Stimulated activated CD8-positive, alpha-beta memory T cell treated with anti-CD3 and anti-CD28 coated beads, Interleukin-15, amount 100 ng/mL, for 24 hours (primary cell): ENCODE results near the gene CTNNA2.

ENCODE experiments used
- DNase-seq: peaks from one replicate; pipeline ENCODE4 v3.0.0-alpha.2; 2020; ENCODE audit warnings: low read depth

Gene CTNNA2

DNA sequence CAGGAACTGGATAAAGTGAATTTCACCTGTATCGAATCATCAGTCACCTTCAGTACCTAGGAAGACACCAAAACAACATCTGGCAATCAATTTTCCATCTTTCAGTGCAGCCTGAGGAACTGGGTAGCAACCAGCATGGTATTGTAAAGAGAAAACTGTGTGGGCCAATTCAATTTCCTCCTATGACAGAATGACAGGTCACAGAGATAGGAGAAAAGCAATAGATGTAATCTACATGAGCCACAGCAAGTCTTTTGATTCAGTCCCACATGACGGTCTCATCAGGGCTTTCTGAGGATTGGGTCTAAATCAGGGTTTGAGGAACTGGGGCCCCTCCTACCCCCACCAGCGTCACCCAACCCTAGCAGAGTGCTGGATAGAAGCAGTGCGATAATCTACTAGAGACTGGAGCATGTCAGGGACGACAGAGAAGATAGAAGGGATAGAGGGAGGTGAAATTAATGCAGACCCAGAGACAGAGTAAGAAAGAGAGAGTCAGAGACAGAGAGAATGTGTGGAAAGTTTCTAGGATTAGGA is 523.0 kb downstream of the CTNNA2 start:
- DNase-seq = no peak

DNA sequence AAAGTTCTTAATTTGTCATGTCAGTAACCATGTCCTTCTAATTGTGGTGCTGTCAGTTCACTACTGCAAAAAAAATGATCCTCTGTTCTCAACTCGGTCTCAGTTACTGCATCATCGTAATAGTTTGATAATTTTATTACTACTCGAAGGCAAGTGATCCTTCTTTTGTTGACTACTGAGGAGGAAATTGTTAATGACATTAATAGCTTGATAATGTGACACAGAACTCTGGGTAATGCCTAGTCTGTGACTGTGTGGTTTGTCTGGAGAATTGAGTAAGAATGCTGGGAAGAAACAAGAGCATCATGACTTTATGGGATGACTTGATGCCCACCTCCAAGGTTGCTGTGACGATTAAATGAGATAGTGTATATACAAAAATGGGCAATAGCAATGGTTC is 524.5 kb downstream of the CTNNA2 start:
- DNase-seq = no peak

DNA sequence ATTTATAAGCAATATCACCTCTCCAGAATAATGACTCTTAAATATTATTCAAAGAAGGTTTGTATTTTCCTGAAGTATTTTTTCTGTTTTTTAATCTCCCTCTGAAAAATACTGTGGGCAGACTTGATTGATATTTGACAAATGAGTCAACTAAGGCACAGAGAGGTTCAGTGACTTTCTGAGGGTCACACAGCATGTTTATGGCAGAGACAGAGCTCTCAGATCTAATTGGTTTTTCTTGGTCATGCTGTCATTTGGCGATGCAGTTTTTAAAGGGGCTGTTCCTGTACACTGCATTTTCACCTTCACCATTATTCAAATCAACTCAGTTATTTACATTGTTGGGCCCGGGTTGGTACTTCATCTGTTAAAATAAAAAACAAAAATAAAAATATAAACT is 527.4 kb downstream of the CTNNA2 start:
- DNase-seq = no peak

DNA sequence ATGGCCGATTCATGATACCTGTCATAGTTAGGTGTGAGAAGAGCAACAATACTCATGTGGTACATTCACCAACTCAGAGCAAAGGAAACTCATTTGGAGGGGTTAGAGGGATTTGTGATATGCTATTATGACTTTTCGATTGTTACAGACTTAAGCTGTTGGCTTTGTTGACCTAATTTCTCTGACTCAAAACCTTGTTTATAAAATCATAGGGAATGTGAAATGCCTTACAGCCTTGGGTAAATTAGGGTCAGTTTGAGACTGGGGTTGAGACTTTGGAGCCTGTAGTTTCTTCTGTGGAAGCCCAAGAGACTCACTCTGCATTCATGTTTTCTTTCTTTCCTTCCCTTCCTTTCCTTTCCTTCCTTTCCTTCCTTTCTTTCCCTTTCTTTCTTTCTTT is 529.8 kb downstream of the CTNNA2 start:
- no peak for DNase-seq

DNA sequence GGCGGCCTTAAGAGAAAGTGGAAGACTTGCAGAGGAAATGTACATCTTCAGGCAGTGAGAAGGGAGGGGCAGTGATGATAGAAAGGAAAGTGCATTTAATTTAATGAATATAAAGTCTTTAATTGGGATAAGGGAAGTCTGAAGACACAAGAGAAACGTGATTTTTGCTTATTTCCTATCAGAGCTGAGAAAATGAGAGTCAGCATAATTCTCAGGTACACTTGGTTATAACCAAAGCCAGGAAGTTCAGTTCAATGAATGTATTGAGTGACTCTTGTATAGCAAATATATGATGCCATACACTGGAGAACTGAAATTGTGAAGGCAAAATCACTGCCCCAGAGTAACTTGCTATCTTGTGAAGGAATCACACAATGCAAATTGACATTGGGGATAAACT is 535.4 kb downstream of the CTNNA2 start:
- no peak for DNase-seq

DNA sequence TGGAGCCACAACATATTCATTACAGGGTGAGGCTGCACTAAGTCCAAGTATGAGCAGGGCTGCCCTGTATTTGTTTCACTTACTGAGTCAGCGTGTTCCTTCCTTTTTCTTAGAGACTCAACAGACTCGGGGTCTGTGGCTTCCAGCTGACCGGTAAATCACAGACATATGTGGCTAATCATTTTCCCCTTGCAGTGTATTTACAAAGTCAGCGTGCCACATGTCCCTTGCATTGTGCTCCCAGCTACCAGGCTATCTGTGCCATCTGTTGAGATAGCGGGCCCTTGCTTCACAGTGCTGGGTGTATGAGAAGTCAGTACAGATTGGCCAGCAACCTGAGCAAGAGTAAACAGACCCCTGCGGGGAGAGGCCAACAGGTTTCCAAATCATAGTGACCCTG is 537.4 kb downstream of the CTNNA2 start:
- DNase-seq = no peak

DNA sequence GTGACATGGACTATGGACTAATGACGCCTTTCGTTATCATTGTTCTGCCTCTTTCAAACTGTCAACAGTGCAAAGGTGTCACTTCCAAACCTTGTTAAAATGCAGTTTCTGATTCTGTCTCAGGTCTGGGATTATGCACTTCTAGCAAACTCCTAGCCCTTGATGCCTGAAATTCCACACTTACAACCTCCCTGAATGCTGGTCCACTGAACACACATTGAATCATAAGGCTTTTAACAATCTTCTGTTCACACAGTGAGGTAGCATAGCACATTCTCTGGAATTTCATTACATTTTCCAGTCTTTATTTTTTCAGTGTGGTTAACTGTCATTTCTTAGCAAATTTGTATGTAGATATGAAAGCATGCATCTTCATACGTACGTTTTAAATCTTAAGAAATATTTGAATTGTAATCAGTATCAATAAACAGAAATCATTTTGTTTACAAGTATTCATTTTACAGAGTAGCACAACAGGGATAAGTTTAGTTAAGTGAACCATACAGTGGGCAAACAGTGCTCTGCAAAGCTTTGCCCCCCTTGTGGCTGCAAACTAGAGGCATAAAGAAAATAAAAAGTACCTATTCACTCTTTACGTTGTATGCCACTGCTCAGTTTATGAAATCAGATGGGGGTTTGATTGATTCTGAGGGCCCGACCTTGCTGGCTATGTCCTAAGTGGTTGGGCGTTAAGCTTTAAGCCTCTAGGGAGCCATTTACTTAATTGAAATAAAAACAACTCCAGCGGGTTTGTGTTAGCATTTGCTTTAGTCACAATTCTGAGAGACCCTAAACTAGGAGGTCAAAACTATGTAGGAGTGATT is 540.9 kb downstream of the CTNNA2 start:
- DNase-seq = no peak

DNA sequence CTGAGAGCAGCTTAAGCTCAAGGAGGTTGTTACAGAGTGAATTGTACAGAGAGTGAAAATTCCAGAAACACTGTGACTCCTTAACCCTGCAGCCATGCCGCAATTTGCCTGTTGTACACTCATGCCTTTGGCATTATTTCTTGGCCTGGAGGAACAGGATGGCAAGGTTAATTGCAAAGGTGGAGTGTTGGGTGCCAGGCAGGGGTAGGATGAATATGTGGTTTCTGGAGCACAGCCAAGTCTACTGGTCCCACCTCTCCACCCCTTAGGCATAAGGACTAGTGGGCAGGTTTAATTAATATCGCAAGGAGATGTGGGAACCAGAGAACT is 541.5 kb downstream of the CTNNA2 start:
- DNase-seq = no peak

DNA sequence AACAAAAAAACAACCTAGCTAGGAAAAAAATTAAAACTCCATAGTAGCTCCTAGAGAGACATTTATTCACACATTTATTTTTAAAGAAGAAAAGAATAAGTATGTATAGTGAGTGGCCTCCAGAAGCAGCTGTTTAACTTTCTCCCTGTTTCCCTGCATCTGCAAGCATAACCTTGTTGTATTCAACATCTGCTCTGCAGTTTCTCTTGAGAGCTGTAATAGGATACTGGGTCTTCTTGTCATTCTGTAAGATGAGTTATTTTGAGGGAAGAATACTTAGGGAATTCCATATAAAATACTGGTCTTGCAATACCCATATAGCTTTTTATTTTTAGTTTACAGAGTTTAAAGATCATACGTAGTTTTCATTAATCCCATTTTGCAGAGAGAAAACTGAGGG is 545.1 kb downstream of the CTNNA2 start:
- no peak for DNase-seq

DNA sequence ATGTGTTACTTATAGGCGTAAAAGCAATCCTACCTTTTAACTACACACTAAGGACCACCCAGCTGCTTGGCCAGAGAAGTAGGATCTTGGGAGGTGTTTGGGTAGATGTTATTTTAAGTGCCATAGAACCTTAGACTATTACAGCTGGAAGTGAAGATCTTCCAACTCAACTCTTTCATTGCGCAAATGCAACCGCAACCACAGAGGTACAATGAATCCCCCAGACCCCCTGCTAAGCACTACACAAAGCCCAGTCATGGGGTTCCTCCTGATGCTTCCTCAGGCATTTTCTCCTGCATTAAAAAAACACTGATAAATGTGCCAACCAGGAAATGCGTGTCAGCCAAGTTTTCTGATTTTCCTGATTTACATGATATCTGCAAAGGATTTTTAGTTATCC is 545.7 kb downstream of the CTNNA2 start:
- no peak for DNase-seq

DNA sequence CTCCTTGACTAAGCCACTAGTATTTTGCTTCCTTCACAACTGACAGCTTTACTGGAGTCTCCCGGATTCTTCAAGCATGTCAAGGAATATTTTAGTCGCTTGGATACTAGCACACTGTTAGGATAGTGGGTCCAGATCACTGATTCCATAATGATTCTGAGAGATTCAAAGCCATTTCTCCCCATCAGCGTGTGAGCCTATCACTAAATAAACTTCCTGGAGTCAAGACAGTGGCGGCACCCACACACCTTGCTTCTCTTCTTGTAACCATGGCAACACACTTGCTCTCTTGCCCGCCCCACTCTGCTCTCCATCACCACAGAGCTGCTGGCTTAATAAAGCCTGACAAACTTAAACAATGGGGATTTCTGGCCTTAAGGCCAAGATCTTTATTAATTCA is 546.6 kb downstream of the CTNNA2 start:
- no peak for DNase-seq

DNA sequence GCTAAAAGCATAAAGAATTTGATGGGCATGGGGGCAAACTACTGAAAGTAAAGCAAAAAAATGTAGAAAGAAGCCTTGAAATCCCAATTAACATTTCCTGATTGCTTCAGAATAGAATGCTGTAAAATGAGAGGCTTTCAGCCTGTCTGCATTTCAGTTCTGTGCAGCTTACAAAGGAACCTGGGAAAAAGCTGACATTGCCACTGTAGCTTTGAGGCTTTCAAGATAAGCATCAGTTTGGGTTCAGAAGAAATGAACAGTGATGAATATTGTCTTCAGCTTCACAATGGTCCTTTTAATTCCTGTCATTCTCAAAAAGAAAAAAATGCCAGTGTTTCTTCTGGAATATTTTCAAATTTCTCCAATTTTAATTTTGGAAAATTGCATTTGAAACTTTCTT is 549.0 kb downstream of the CTNNA2 start:
- no peak for DNase-seq

DNA sequence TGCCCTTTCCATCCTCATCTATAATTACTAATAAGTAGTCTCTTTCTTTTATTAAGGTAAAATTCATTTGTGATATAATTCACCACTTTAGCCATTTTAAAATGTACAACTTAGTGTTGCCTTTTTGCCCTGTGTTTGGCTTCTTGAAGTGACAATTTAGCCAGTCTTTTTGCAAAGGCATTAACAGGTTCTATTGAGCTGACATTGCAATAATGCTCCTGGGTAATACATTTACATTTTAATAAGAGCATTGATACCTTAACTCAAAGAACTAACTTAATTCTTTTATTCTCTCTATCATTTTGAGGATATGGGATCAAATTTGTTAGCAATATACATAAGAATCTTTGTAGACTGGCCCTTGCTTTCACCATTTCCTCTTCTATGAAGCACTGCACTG is 549.4 kb downstream of the CTNNA2 start:
- no peak for DNase-seq

DNA sequence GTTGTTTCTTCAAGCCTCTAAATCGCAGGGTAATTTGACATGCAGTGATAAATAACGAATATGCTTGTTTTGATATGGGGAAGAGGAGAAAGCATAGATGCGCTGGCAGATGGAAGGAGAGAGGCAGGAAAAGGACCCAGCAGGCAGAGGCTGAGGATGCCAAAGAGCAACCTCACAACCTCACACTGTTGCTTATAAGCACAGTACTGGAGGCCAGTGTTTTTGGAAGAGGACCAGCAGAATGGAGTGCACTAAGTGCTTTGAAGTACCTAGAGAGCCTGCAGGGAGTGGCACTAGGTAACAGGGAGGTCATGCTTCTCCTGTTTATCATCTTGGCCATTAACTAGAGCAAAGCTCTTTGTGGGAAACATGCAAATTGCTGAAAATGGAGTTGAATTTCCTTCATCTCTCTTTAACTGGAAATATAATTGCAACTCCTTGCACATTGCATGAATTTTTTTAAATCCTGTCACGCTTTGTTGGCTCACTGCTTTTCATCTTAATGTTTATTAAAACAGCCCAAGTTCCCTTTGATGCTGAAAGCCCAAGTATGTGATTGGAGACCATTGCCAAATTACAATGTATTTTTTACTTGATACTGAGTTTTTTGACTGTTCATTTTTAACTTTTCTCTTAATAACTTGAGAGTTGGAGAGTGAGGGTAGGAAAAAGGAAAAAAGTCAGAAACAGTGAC is 555.3 kb downstream of the CTNNA2 start:
- no peak for DNase-seq

DNA sequence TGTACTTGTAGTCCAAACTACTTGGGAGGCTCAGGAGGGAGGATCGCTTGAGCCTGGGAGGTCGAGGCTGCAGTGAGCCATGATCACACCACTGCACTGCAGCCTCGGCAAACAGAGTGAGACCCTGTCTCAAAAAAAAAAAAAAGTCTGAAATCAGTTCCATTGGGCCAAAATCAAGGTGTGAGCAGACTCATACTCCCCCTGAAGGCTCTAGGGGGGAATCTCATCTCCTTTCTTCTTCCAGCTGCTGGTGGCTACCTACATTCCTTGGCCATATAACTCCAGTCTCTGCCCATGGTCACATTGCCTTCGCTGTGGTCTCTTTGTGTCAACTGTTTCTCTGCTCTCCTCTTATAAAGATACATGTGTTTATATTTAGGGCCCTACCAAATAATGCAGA is 557.7 kb downstream of the CTNNA2 start:
- DNase-seq = no peak

DNA sequence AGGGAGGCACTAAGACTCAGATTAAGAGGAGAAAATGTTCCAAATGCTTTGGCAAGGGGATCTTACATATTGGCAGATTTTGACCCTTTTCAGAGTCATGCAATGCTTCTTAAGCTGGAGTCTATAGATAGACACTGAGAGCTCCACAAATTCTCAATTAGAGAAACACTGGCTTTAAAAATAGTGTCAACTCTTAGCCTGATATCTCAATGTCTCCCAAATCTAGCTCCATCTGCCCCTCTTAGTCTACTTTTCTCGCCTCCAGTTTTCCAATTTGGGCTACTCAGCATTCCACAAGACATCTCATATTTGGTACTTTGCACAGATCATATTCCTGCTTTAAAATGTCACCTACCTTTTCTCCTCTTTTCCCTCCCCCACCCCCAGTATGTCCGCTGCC is 559.1 kb downstream of the CTNNA2 start:
- no peak for DNase-seq

DNA sequence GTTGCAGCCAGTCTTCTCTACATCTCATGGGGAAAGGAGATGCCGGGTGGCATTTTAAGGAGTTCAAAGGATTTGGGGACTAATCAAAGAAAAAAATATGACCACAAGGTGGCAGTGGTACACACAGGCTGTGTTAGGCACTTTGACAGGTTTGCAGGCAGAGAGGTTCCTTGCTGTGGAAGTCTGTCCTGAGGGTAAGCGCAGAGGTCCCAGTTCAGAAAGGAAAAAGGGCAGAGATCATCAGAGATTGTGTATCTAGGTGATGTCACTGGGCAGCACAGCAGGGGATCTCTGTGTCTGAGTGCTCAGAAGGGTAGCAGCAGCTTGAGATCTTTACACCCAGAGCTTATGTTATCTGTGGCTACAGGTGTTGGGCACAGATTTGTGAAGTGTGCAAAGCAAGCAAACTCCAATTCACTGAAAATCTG is 560.3 kb downstream of the CTNNA2 start:
- no peak for DNase-seq

DNA sequence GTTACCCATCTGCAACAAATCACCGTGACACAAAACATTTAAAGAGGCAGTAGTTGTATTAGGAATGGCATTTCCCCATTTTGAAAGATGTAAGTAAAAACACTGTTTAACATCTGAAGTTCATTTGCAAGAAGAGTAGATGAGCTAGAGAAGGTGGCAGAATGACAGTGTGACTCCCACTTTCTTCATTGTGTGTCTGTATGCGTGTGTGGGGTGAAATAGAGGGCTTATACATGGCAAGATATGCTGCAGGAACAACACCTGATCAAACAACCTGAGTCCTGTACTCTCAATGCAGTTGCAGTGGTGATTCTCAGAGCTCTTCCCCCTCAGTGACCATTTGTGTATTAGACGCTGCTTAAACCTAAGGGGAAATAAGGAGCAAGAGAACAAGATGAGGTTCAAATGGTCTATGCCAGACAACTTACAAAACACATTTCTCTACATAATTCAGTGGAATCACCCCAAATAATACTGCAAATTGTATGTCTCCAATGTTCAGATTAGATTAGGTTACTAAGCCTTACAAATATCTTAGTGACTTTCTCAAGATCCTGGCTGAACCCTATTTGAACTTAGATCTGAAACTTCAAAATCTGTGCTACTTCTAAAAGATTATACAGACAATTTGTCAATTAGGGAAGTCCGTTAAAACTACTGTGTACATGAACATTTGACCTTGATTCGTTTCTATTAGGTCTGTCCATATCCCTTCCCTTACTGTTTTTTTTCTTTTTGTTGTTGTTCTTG is 561.6 kb downstream of the CTNNA2 start:
- DNase-seq = no peak

DNA sequence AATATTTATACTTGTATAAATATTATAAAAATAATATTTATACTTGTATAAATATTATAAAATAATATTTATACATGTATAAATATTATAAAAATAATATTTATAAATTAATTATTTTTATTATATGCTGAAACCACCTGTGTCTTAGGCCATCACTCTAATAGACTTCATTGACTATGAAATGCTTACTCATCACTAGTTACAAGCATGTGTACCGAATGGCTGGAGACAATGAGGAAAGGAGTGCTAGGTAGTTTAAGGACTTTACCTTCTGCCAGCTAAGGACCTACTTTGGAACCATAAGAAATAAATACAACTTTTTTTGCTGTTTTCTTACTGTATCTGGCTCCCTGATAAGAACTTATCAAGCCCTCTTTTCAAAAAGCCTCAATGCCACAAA is 562.9 kb downstream of the CTNNA2 start:
- DNase-seq = no peak

DNA sequence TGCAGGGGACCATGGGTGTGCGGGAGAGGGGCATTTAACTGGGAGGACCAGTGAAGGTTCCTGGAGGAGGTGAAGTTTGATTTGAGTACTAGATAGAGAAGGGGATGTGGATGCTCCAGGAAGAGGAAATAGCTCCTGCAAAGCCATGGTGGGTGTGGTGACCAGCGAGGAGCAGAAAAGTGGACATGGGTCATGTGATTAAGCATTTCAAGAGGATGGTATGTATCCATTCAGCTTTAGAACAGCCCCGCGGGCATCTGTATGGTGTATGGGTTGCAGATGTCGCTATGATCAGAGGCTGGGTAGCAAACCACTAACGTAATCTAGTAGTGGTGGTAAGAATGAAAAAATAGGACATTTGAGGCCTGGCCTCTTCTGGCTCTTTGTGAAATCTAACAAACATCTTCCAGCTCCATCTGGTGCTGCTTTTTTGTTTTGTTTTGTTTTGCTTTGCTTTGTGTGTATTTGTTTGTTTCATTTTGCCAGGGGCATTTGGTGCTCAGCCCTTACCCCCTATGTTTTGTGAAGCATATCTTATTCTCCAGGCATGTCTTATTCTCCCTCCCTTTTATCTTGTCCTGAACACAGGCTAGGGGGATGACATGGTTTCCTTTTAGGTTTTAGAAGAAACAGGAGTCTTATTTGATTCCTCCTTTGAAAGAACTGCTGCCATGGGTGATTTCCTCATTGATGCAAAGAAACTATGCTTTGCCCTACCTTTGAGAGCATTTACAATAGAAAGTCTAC is 565.6 kb downstream of the CTNNA2 start:
- DNase-seq = no peak

DNA sequence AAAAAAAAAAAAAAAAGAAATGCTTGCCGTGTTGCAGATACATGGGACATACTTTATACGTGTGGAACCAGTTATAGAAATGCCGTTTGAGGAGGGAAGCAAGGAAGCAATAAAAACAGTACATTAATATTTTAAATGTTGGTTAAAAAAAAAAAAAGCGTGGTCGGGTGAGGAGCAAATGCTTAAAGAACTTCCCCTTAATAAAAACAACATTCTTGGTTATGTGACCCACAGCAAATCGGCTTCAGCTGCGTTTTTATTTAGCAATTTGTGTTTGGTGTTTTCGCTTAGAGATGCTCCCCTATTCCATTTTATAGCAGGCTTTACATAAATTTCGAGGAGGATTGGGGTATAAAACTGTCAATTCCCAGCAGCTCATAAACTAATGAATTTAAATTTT is 568.1 kb downstream of the CTNNA2 start:
- DNase-seq = no peak

DNA sequence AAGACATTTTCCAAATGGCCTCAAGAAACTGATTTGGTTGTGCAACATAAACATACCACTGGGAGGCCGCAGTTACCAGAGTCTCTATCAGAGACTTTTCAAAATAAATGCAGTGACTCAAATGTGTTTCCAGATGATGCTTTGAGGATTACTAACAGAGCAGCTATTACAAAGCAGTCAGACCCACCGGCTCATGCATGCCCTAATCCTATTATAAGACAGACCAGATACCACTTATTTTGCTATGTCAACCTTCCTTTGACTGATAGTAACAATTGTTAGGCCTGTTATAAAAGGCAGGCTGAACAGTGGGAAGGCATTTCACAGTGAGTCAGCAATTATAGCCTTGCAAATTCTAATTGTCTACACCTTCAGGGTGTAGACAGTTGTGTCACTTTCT is 574.0 kb downstream of the CTNNA2 start:
- DNase-seq = no peak
